OCI-LY1 (cell line): ENCODE data around the gene EXOC3L1.

ENCODE experiments used
- H2AFZ ChIP-seq: fragments of 200-600 bp; sonication (generic), shearing (Covaris generic); 2 replicates; pipeline ENCODE4 v1.6.0; 2014; ENCODE audit warnings: antibody characterized with exemption, mild to moderate bottlenecking, low read length
- H3F3A ChIP-seq: fragments of 200-600 bp; sonication (generic), shearing (Covaris generic); 2 replicates; pipeline ENCODE4 v1.6.0; 2014; ENCODE audit warnings: mild to moderate bottlenecking, antibody characterized with exemption, low read length, moderate library complexity; ENCODE audit not compliant: insufficient read depth
- H3K27ac ChIP-seq: fragments of 200-600 bp; sonication (generic); 2 replicates; pipeline ENCODE4 v1.5.1; 2014; ENCODE audit warnings: low read length, mixed run types, mild to moderate bottlenecking, low read depth; ENCODE audit not compliant: poor library complexity, severe bottlenecking
- H3K27me3 ChIP-seq: fragments of 200-600 bp; sonication (generic); 2 replicates; pipeline ENCODE4 v1.6.0; 2014; ENCODE audit warnings: antibody characterized with exemption, mild to moderate bottlenecking, low read length, moderate library complexity; ENCODE audit not compliant: insufficient read depth
- H3K36me3 ChIP-seq: fragments of 200-600 bp; sonication (generic); 2 replicates; pipeline ENCODE4 v1.6.1; 2014; ENCODE audit warnings: mild to moderate bottlenecking, antibody characterized with exemption, low read length, moderate library complexity, mixed read lengths; ENCODE audit not compliant: insufficient read depth
- H3K4me1 ChIP-seq: fragments of 200-600 bp; sonication (generic); 2 replicates; pipeline ENCODE4 v1.5.1; 2014; ENCODE audit warnings: mild to moderate bottlenecking, low read length, moderate library complexity; ENCODE audit not compliant: insufficient read depth, severe bottlenecking
- H3K4me2 ChIP-seq: fragments of 200-600 bp; sonication (generic), shearing (Covaris generic); 2 replicates; pipeline ENCODE4 v1.6.1; 2014; ENCODE audit warnings: low read length
- H3K4me3 ChIP-seq: fragments of 200-600 bp; sonication (generic); 2 replicates; pipeline ENCODE4 v1.5.1; 2014; ENCODE audit warnings: low read length, low read depth, mild to moderate bottlenecking, mixed read lengths; ENCODE audit not compliant: poor library complexity, severe bottlenecking
- H3K79me2 ChIP-seq: fragments of 200-600 bp; shearing (Covaris generic); 2 replicates; pipeline ENCODE4 v1.6.1; 2016; ENCODE audit warnings: mixed run types, low read length, mixed read lengths; ENCODE audit not compliant: insufficient read depth
- H3K9ac ChIP-seq: fragments of 200-600 bp; sonication (generic), shearing (Covaris generic); 2 replicates; pipeline ENCODE4 v1.6.1; 2014; ENCODE audit warnings: mild to moderate bottlenecking, low read length, mixed read lengths
- H3K9me2 ChIP-seq: fragments of 200-600 bp; sonication (generic), shearing (Covaris generic); 2 replicates; pipeline ENCODE4 v1.6.1; 2014; ENCODE audit warnings: low read depth, mild to moderate bottlenecking, low read length, mixed read lengths
- H3K9me3 ChIP-seq: fragments of 200-600 bp; shearing (Covaris generic); 2 replicates; pipeline ENCODE4 v1.6.1; 2014; ENCODE audit warnings: low read length, mixed read lengths
- H4K20me1 ChIP-seq: fragments of 200-600 bp; sonication (generic), shearing (Covaris generic); 2 replicates; pipeline ENCODE4 v1.6.0; 2016; ENCODE audit warnings: mild to moderate bottlenecking, low read length; ENCODE audit not compliant: insufficient read depth
- CTCF ChIP-seq: fragments of 200-600 bp; sonication (generic), shearing (Covaris generic); IDR thresholded peaks from 2 replicates; pipeline ENCODE4 v1.5.1; 2017; ENCODE audit warnings: mild to moderate bottlenecking, antibody characterized with exemption, low read length, moderate library complexity, mixed read lengths
- EZH2 ChIP-seq: fragments of 200-600 bp; sonication (generic), shearing (Covaris generic); IDR thresholded peaks from 2 replicates; pipeline ENCODE4 v1.8.0; 2017; ENCODE audit warnings: borderline replicate concordance, mixed run types, mild to moderate bottlenecking, antibody characterized with exemption, low read length, moderate library complexity, mixed read lengths

Gene EXOC3L1

GRCh38 chr16:67181346-67181745, 8.6 kb downstream of the EXOC3L1 start:
- Histone ChIP-seq H3K4me3 (no peak overlapping the region), H3K4me2 (no peak overlapping the region), H4K20me1 (no peaks in the 10 kb centered on the region), H3K9me3 (no peaks in the 10 kb centered on the region), H3K27ac (no peak overlapping the region), H3K36me3 (no peaks in the 10 kb centered on the region), H3K9me2 (no peaks in the 10 kb centered on the region), H3K79me2 (no peaks in the 10 kb centered on the region), H3K4me1 (peaks cover 26% of the 10 kb centered on the region), H3K9ac (no peak overlapping the region), H3K27me3 (peaks cover 9% of the 10 kb centered on the region; the same call in 1 of the 2 replicates), H3F3A (no peaks in the 10 kb centered on the region), H2AFZ (no peak overlapping the region)
- TF ChIP-seq EZH2 (no peak), CTCF (no peak)

- peaks cover 11% of the 10 kb centered on the region; the same call in 1 of the 2 replicates for H3K27me3 ChIP-seq
Measured at GRCh38 chr16:67180166-67180565, 9.8 kb downstream of the EXOC3L1 start.

GRCh38 chr16:67179421-67180080, 10.4 kb downstream of the EXOC3L1 start:
- peaks cover 27% of the 10 kb centered on the region for H3K4me1 ChIP-seq
- no peaks in the 10 kb centered on the region for H3K9me2 ChIP-seq

More at GRCh38 chr16:67180166-67180565, 9.8 kb downstream of the EXOC3L1 start:
- Histone ChIP-seq H3K4me2 (no peak overlapping the region), H3K27ac (no peak overlapping the region), H2AFZ (no peak overlapping the region), H3K9me3 (no peaks in the 10 kb centered on the region), H3K36me3 (no peaks in the 10 kb centered on the region), H3K4me1 (peaks cover 26% of the 10 kb centered on the region), H3F3A (no peaks in the 10 kb centered on the region), H3K9me2 (no peaks in the 10 kb centered on the region), H3K79me2 (no peaks in the 10 kb centered on the region), H3K4me3 (no peak overlapping the region), H4K20me1 (no peaks in the 10 kb centered on the region), H3K9ac (no peak overlapping the region)
- TF ChIP-seq EZH2: no peak
- TF ChIP-seq CTCF: no peak

More at GRCh38 chr16:67179421-67180080, 10.4 kb downstream of the EXOC3L1 start:
- no peaks in the 10 kb centered on the region for H3K36me3 ChIP-seq
- H3K4me3 ChIP-seq: no peak overlapping the region
- TF ChIP-seq CTCF: peak; percentile 59
- no peak for TF ChIP-seq EZH2
- no peaks in the 10 kb centered on the region for H3K9me3 ChIP-seq
- no peaks in the 10 kb centered on the region for H4K20me1 ChIP-seq
- H3K4me2 ChIP-seq: no peak overlapping the region
- peaks cover 11% of the 10 kb centered on the region; the same call in 1 of the 2 replicates for H3K27me3 ChIP-seq
- H2AFZ ChIP-seq: no peak overlapping the region
- H3K79me2 ChIP-seq: no peaks in the 10 kb centered on the region
- no peaks in the 10 kb centered on the region for H3F3A ChIP-seq
- no peak overlapping the region for H3K27ac ChIP-seq
- no peak overlapping the region for H3K9ac ChIP-seq
